GM19238 (cell line): ENCODE measurements around the gene CES3.
"Not testable (repeated sequence)": the region's sequence is repeated elsewhere in the genome, so short reads cannot be mapped to it uniquely, and the experiment has no call there.

Source experiments
- DNase-seq: peaks from one replicate; pipeline ENCODE4 v3.0.0; 2011; ENCODE audit warnings: low spot score; ENCODE audit not compliant: insufficient read length

The CES3 gene

DNA sequence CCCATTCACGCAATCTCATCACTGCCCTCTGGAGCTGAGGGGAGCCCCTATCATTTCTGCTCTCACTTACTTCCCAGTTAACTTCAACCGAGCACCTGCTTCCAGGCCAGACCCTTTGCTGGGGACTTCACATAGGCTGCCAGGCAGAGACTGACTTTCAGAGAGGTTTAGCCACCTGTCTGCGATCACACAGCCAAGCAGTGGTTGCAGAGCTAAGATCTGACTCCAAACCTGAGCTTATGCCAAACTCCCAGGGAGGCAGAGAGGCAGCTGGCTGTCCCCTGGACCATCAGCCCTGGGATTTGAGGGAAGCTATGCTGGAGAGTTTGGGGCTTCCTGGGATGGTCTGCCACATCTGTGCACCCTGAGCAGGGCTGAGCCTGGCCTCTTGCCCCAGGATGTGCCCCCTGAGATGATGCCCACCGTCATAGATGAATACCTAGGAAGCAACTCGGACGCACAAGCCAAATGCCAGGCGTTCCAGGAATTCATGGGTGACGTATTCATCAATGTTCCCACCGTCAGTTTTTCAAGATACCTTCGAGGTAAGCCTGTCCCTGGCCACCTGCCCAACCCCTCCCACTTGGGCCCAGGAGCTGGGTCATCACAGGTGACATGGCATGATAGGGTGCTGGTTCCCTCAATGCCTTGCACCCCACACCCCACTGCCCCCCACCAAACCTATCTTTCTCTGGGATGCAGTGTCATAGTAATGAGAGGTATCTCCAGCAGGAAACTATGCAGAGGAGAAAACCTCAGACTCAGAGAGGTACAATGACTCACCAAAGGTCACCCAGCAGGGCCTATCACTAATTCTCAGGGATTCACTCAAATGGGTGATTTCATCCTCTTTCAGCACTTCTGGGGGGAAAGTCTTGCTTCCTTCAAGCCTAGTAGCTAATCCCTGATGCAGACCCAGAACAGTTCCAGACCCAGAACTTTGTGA, 10.0 kb downstream of the CES3 start:
- DNase-seq, result no peak

DNA sequence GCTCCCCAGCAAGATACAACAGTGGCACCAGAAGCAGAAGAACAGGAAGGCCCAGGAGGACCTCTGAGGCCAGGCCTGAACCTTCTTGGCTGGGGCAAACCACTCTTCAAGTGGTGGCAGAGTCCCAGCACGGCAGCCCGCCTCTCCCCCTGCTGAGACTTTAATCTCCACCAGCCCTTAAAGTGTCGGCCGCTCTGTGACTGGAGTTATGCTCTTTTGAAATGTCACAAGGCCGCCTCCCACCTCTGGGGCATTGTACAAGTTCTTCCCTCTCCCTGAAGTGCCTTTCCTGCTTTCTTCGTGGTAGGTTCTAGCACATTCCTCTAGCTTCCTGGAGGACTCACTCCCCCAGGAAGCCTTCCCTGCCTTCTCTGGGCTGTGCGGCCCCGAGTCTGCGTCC, 11.9 kb downstream of the CES3 start:
- DNase-seq, result no peak

GRCh38 chr16:66973716-66974115, 12.7 kb downstream of the CES3 start:
- no peak for DNase-seq

- not testable (repeated sequence) for DNase-seq
Observed at GRCh38 chr16:66974156-66974931, 13.3 kb downstream of the CES3 start.

DNA sequence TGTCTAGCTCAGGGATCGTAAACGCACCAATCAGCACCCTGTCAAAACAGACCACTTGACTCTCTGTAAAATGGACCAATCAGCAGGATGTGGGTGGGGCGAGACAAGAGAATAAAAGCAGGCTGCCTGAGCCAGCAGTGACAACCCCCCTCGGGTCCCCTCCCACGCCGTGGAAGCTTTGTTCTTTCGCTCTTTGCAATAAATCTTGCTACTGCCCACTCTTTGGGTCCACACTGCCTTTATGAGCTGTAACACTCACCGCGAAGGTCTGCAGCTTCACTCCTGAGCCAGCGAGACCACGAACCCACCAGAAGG, 13.8 kb downstream of the CES3 start:
- DNase-seq, result not testable (repeated sequence)

GRCh38 chr16:66975302-66975893, 14.3 kb downstream of the CES3 start:
- DNase-seq, result no peak

DNA sequence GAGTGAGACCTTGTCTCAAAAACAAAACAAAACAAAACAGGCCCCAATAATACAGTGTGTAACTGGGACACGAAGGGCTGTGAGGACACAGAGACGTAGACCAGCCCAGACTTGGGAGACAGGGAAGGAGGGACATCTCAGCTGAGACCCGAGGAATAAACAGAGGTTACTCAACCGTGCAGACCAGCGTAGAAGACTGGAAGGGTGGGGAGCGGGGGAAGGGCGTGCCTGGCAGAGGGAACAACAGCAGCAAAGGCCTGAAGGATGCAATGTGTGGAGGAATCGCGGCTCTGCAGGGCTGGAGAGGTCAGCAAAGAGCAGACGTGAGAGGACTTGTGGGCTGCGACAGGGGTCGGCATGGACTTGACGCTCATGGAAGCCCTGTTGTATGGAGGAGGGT, 15.7 kb downstream of the CES3 start:
- no peak for DNase-seq

DNA sequence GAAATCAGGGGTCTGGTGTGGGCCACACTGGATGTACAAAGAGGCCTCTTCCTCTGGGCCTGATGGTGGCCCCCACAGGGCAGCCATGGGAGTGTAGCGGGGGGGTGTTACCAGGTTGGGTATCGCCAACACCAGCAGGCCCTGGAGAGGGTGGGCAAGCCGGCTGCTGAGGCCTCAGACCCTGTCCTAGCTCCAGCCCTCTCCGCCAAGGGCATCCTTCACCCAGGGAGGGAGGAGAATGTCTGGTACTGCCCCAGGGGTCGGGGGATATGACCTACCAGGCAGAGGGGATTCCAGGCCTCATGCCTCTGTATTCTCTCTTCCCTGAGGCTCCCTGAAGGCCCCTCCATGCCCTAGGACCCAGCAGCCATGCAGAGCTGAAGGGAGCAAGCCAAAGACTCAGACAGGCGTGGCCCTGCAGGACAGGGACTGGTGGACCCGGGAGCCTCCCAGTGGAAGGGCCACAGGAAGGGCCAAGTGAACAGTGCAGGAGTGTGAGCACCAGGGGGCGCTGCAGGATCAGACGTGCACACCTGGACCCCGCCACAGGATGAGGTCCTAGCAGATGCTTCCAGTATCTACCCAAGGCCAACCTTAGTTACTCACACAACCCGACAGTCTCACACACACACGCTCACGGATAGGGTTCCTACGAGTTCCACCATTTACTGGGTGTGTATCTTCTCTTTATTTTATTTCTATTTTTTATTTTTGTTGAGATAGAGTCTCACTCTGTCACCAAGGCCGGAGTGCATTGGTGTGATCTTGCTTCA, 16.5 kb downstream of the CES3 start:
- DNase-seq, result peak; percentile 87

GRCh38 chr16:66979011-66979717, 18.1 kb downstream of the CES3 start:
- no peak for DNase-seq

DNA sequence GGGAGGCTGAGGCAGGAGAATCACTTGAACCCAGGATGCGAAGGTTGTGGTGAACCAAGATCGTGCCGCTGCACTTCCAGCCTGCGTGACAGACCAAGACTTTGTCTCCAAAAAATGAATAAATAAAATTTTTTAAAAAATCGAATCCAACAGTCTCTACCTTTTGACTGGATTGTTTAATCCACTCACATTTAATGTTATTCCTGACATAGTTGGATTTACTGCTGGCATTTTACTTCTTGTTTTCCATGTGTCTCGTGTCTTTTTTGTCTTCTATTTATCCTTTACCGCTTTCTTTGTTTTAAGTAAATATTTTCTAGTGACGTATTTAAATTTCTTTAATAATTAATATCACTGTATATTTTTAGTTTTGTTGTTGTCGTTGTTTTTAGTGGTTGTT, 22.0 kb downstream of the CES3 start:
- no peak for DNase-seq

GRCh38 chr16:66984892-66985311, 23.8 kb downstream of the CES3 start:
- no peak for DNase-seq

DNA sequence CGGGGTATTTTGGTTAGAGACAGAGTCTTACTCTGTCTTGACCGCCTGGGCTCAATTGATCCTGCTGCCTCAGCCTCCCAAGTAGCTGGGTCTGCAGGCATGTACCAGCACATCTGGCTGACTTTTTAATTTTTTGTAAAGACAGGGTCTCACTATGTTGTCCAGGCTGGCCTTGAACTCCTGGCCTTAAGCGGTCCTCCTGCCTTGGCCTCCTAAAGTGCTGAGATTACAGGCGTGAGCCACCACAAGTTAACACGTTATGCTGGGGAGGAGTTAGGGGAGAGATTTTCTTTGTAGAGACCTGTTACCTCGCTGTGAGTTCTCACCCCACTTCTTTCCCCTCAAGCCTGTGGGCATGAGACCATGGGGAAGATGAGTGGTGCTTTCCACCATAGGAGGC, 25.5 kb downstream of the CES3 start:
- DNase-seq, result no peak

GRCh38 chr16:66988197-66988788, 27.2 kb downstream of the CES3 start, which contains the start of gene CES4A:
Gene CES4A, plus strand, starts transcription at chr16:66988589. Its CDS starts 184 bp downstream, at chr16:66988773.
- DNase-seq, result no peak

GRCh38 chr16:66991545-66992077, 30.5 kb downstream of the CES3 start:
- DNase-seq, result no peak

GRCh38 chr16:66993558-66993957, 32.5 kb downstream of the CES3 start:
- not testable (repeated sequence) for DNase-seq

GRCh38 chr16:66996324-66996982, 35.4 kb downstream of the CES3 start:
- DNase-seq, result no peak

GRCh38 chr16:66996983-66997358, 35.9 kb downstream of the CES3 start:
- DNase-seq, result no peak

GRCh38 chr16:67000384-67001351, 39.6 kb downstream of the CES3 start:
- DNase-seq, result no peak
